GM18861 (cell line): ENCODE data around the gene FAM171A1.
A peak's percentile ranks its signal among the peaks of the same experiment; 100 is the strongest.

Source experiments
- ATAC-seq: cut with Tn5 transposase; IDR thresholded peaks from one replicate; pipeline ENCODE4 v1.9.1; 2021; ENCODE audit not compliant: unreplicated experiment

The FAM171A1 gene

GRCh38 chr10:15181576-15182156 lies 189.4 kb downstream of the FAM171A1 start:
- ATAC-seq, result no peak

DNA sequence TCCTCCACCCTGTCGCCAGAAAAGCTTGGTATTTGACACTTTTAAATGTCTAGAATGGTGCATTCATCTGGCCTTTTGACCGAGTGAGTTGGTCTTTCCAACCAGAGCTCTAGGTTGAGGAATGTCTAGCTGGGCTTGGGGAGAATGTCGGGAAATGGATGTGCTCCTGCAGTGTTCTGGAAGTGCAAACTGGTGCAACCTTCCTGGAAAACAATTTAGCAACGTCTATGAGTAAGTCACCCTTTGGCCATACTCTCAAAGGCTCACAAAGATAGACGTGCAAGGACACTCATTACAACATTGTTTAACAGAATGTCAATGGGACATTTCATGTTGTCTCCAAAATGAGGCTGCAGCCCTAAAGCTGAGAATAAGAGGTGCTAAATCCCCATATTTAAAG lies 190.4 kb downstream of the FAM171A1 start:
- no peak for ATAC-seq

GRCh38 chr10:15176269-15176668 lies 194.8 kb downstream of the FAM171A1 start:
- no peak for ATAC-seq

DNA sequence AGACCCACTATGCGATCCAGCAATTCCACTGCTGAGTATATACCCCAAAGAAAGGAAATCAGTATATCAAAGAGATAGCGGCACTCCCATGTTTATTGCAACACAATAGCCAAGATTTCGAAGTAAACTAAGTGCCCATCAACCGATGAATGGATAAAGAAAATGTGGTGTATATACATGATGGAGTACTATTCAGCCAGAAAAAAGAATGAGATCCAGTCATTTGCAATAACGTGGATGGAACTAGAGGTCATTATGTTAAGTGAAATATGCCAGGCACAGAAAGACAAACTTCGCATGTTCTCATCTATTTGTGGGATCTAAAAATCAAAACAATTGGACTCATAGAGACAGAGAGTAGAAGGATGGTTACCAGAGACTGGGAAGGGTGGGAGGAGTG lies 195.5 kb downstream of the FAM171A1 start:
- no peak for ATAC-seq

- ATAC-seq, result no peak
Observed at GRCh38 chr10:15172306-15172840, 198.7 kb downstream of the FAM171A1 start.

- no peak for ATAC-seq
Observed at GRCh38 chr10:15169555-15170401, 201.3 kb downstream of the FAM171A1 start.

GRCh38 chr10:15168786-15169554 lies 202.1 kb downstream of the FAM171A1 start:
- no peak for ATAC-seq

GRCh38 chr10:15168291-15168785 lies 202.8 kb downstream of the FAM171A1 start, which contains the start of gene NMT2:
NMT2 (minus strand) TSS chr10:15168693; CDS start chr10:15168612, 81 bp downstream.
- peak; percentile 74 for ATAC-seq

DNA sequence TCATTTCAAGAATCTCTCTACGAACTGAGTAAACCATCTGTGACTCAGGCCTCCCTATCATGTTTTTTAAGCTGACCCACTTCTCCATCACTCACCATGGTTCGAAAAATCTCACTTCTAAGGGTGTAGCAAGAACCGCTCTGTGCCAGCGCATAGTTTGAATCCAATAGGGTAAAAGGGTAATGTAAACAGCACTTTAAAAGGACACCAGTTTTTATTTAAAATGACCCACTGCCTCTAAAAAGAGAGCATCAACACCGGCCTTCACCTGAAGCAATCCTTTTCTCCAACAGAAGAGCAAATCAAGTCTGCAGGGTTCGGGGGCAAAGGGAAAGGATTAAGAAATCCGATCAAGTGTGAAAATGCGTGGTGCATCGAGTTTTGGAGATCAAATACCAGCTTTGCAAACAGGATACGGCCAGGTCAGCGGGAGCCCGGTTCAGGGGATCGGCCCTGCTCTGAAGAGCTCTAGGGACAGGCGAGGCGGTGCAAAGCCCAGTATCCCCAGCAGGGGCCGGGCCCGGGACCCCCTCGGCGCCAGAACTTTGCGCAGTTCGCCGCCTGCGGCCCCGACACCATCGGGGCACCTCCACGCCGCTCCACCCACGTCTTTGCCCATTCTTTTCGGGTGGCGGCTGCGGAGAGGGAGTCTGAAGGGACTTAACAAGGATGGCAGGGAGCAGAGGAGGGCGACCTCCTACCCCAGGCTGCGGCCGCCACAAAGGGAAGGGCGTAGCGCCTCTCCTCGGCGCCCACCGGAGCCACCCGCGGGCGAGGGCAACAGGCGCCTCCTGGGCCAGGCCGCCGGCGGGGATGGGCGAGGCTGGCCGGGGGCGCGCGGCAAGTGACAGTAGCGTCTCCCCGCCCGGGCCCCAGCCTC lies 203.4 kb downstream of the FAM171A1 start:
- peak; percentile 29 for ATAC-seq

DNA sequence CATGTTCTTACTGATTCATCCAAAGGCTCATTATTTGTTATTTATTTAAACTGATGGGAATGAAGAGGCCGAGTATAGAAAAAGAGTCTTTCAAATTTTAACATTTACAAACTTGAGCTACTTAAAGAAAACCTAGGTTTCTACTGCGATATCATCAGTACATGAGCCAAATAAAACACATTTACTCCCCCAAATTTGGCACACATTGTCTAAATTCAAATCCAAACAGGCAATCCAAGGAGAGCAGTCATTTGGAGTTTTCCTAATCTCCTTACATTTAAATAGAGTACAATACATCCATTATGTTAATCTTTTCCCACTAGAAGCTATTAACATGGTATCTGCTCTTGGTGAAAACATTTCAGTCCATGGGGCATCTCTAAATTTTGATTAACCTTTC lies 204.8 kb downstream of the FAM171A1 start:
- ATAC-seq, result no peak

GRCh38 chr10:15163253-15163828 lies 207.7 kb downstream of the FAM171A1 start:
- ATAC-seq, result no peak
